ENCODE data around the gene SRGAP3. TPM values are rescaled to one million over a fixed set of nuclear protein-coding genes. Genes with fewer than 3 reads are reported as not detected.

Gene SRGAP3
- total and polyA plus RNA-seq, 8 donors, result 0.31 to 31.7 (median 5.8) TPM

DNA sequence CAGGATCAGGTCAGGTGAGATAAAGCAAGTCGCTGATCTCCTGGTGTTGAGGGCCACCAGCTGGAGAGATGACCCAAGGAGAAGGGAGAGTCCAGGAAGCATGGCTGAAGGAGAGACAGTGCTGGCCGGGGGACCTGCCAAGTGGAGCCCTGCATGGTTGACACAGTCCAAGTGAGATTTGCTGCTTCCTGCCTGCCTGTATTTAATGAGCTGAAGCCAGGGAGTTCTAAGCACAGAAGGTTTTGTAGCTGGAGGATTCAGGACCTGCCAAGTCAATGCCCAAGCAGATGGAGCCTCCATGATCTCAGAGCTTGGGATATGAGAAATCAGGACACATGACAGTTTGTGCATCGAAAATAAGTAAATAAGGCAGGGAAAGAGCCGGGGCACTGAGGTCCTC, 125.6 kb downstream of the SRGAP3 start:
- intact Hi-C loops (cut with DNase I; ENCODE audit: low total_unique reads), result no loop called here
- Histone ChIP-seq H3K27me3 (no peaks in the 10 kb centered on the region), H3K27ac (no peak overlapping the region), H3K4me3 (no peak overlapping the region), H3K36me3 (peaks cover 0 to 9% (median 0%) of the 10 kb centered on the region in 4 donors), H3K9me3 (no peaks in the 10 kb centered on the region), H3K4me1 (peaks cover 0 to 12% (median 0%) of the 10 kb centered on the region in 4 donors)
- TF ChIP-seq POLR2A (IDR thresholded peaks at IDR 0.05) (no peak), POLR2AphosphoS5 (IDR thresholded peaks at IDR 0.05) (no peak), EP300 (IDR thresholded peaks at IDR 0.05) (no peak)
- TF ChIP-seq, protein P1, sequence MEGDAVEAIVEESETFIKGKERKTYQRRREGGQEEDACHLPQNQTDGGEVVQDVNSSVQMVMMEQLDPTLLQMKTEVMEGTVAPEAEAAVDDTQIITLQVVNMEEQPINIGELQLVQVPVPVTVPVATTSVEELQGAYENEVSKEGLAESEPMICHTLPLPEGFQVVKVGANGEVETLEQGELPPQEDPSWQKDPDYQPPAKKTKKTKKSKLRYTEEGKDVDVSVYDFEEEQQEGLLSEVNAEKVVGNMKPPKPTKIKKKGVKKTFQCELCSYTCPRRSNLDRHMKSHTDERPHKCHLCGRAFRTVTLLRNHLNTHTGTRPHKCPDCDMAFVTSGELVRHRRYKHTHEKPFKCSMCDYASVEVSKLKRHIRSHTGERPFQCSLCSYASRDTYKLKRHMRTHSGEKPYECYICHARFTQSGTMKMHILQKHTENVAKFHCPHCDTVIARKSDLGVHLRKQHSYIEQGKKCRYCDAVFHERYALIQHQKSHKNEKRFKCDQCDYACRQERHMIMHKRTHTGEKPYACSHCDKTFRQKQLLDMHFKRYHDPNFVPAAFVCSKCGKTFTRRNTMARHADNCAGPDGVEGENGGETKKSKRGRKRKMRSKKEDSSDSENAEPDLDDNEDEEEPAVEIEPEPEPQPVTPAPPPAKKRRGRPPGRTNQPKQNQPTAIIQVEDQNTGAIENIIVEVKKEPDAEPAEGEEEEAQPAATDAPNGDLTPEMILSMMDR (IDR thresholded peaks at IDR 0.05), result no peak
- WGBS, 5 donors, result 75 to 86% (median 80%) methylated on average over 4 of the region's 4 CpGs
- no peak for DNase-seq

- Histone ChIP-seq H3K27ac (no peak overlapping the region), H3K4me1 (peaks cover 0 to 12% (median 0%) of the 10 kb centered on the region in 4 donors), H3K4me3 (no peak overlapping the region), H3K9me3 (no peaks in the 10 kb centered on the region), H3K36me3 (peaks cover 0 to 9% (median 0%) of the 10 kb centered on the region in 4 donors), H3K27me3 (no peaks in the 10 kb centered on the region)
- intact Hi-C loops (cut with DNase I; ENCODE audit: low total_unique reads), result no loop called here
- TF ChIP-seq POLR2AphosphoS5 (IDR thresholded peaks at IDR 0.05) (no peak), POLR2A (IDR thresholded peaks at IDR 0.05) (no peak), EP300 (IDR thresholded peaks at IDR 0.05) (no peak)
- TF ChIP-seq, protein P1 (IDR thresholded peaks at IDR 0.05), result no peak
- DNase-seq, result no peak
- WGBS, 5 donors, result 72 to 83% (median 82%) methylated on average over 7 of the region's 7 CpGs
Measured at GRCh38 chr3:9122732-9123364, 126.6 kb downstream of the SRGAP3 start.

GRCh38 chr3:9121366-9122001, 128.0 kb downstream of the SRGAP3 start:
- H3K9me3 ChIP-seq, result no peaks in the 10 kb centered on the region
- H3K4me3 ChIP-seq, result no peak overlapping the region
- H3K27ac ChIP-seq, result no peak overlapping the region
- H3K4me1 ChIP-seq, result peaks cover 0 to 12% (median 0%) of the 10 kb centered on the region in 4 donors
- H3K27me3 ChIP-seq, result no peaks in the 10 kb centered on the region
- WGBS, 5 donors, result 76 to 89% (median 81%) methylated on average over 4 to 11 of the region's 11 CpGs
- intact Hi-C loops (cut with DNase I; ENCODE audit: low total_unique reads), result no loop called here
- H3K36me3 ChIP-seq, result peaks cover 0 to 9% (median 0%) of the 10 kb centered on the region in 4 donors
- DNase-seq, result no peak
- TF ChIP-seq POLR2A (IDR thresholded peaks at IDR 0.05), result no peak
- no peak for TF ChIP-seq POLR2AphosphoS5 (IDR thresholded peaks at IDR 0.05)
- no peak for TF ChIP-seq EP300 (IDR thresholded peaks at IDR 0.05)
- TF ChIP-seq, protein P1 (IDR thresholded peaks at IDR 0.05), result no peak

DNA sequence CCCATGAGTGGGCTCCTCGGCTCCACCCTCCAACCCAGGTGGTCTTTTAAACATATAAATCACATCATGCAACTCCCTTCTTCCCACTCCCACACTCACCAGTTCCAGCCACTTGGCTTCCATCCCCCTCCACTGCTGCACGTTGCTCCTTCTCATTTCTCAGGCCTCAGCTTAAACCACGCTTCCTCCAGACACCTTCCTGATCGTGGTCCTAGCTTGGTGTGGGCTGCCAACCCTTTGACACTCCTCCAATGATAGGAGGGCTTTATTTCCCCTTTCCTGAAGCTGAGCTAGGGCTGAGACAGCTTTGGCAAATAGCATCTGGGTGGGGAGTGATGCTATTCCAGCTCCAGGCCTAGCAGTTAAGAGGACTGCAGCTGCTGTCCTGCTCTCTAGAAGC, 130.1 kb downstream of the SRGAP3 start:
- no peak for DNase-seq
- Histone ChIP-seq H3K9me3 (no peaks in the 10 kb centered on the region), H3K4me1 (no peaks in the 10 kb centered on the region), H3K36me3 (peaks cover 0 to 9% (median 0%) of the 10 kb centered on the region in 4 donors), H3K27me3 (no peaks in the 10 kb centered on the region), H3K4me3 (no peak overlapping the region), H3K27ac (no peak overlapping the region)
- WGBS, 5 donors, result 73 to 83% (median 80%) methylated on average over 4 of the region's 4 CpGs
- TF ChIP-seq EP300 (IDR thresholded peaks at IDR 0.05) (no peak), POLR2AphosphoS5 (IDR thresholded peaks at IDR 0.05) (no peak)
- intact Hi-C loops (cut with DNase I; ENCODE audit: low total_unique reads), result no loop called here

DNA sequence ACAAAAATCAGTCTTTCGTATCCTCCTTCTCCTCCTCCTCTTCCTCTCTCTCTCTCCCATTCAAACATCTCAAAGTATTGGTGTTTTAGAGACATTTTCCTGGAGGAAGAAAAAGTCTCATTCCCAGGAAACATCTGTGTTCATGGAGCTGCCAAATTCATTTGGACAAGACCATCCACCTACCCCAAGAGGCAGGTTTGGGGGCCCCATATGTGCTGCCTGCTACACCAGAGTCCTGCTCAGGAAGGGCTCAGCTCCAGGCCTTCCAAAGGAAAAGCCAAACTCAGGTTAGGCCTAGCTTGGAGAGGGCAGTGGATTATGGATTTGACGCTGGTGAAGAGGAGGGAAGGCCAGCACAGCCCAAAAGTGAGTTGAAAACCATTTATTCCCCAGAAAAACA, 131.2 kb downstream of the SRGAP3 start:
- TF ChIP-seq POLR2A (IDR thresholded peaks at IDR 0.05) (no peak), EP300 (IDR thresholded peaks at IDR 0.05) (no peak), POLR2AphosphoS5 (IDR thresholded peaks at IDR 0.05) (no peak)
- TF ChIP-seq, protein P1 (IDR thresholded peaks at IDR 0.05), result no peak
- intact Hi-C loops (cut with DNase I; ENCODE audit: low total_unique reads), result no loop called here
- no peak for DNase-seq
- Histone ChIP-seq H3K4me1 (no peaks in the 10 kb centered on the region), H3K27ac (no peak overlapping the region), H3K4me3 (no peak overlapping the region), H3K9me3 (no peaks in the 10 kb centered on the region), H3K36me3 (peaks cover 0 to 4% (median 0%) of the 10 kb centered on the region in 4 donors), H3K27me3 (no peaks in the 10 kb centered on the region)
- WGBS, 5 donors, result 79 to 96% (median 90%) methylated on average over 2 of the region's 2 CpGs
